Right lobe of liver (tissue), 6 donors: ENCODE measurements around the gene SUPT5H. TPM values are rescaled to one million over a fixed set of nuclear protein-coding genes. Genes with fewer than 3 reads are reported as not detected.
A peak's percentile ranks its signal among the peaks of the same experiment; 100 is the strongest.

Experiments
- ATAC-seq, 4 donors: fragments of 200-7000 bp; cut with Tn5 transposase; one replicate each; pipeline ENCODE4 v1.9.1; 2020; ENCODE audit warnings: mild to moderate bottlenecking in 4 of 4, moderate library complexity in 4 of 4
- DNase-seq, 3 donors: peaks; one replicate each; pipeline ENCODE4 v3.0.0-alpha.2; 2020
- H3K27ac ChIP-seq, 3 donors: fragments of 200-600 bp; one replicate each; pipeline ENCODE4 v1.8.0; 2022
- H3K27me3 ChIP-seq, 2 donors: fragments of 200-600 bp; one replicate each; pipeline ENCODE4 v1.8.0; 2022
- H3K36me3 ChIP-seq, 4 donors: fragments of 200-600 bp; sonication (generic) in 1 of 4; one replicate each; pipeline versions ENCODE4 v1.5.1 to v1.8.0; 2017 to 2022; ENCODE audit warnings: control low read depth in 1 of 4
- H3K4me1 ChIP-seq, 4 donors: fragments of 200-600 bp; sonication (generic) in 1 of 4; one replicate each; pipeline versions ENCODE4 v1.5.1 to v1.8.0; 2017 to 2022; ENCODE audit warnings: control low read depth in 1 of 4
- H3K4me3 ChIP-seq, 3 donors: fragments of 200-600 bp; one replicate each; pipeline ENCODE4 v1.8.0; 2022
- H3K9me3 ChIP-seq, 4 donors: fragments of 200-600 bp; sonication (generic) in 1 of 4; one replicate each; pipeline versions ENCODE4 v1.5.1 to v1.8.0; 2017 to 2022; ENCODE audit warnings: control low read depth in 1 of 4
- CTCF ChIP-seq, 4 donors: fragments of 200-600 bp in 3 of 4; fragments of 450-650 bp in 1 of 4; IDR thresholded peaks; one replicate each; pipeline versions ENCODE4 v1.5.1 to v1.8.0; 2016 to 2022; ENCODE audit warnings: antibody characterized with exemption in 4 of 4, mild to moderate bottlenecking in 2 of 4
- POLR2A ChIP-seq: fragments of 450-650 bp; IDR thresholded peaks from one replicate; pipeline ENCODE4 v1.6.1; 2017; ENCODE audit warnings: antibody characterized with exemption, mild to moderate bottlenecking
- WGBS: methylation state at CpG from one replicate; pipeline ENCODE4 v1.1.6; 2018; ENCODE audit warnings: low coverage, low lambda C conversion rate; ENCODE audit not compliant: insufficient coverage; ENCODE audit errors: missing lambda C conversion rate; 5-methylcytosine and 5-hydroxymethylcytosine counted together
- intact Hi-C, 2 donors: fragments of 100-400 bp; cut with DNase I; formaldehyde crosslinking; loops; one replicate each; pipeline versions ENCODE4 v1.11.2 to v1.14.1; 2022
- total RNA-seq, 6 experiments: library from RNA; depleted of rRNA in 2 of 6; stranded (reverse); fragments of >200 nt in 2 of 6; fragmentation: NEBNext Ultra II Directional in 3 of 6; extraction: Animal tissue kit (Norgen Biotek cat#: 25700) in 3 of 6; gene quantifications; one replicate each; pipeline versions ENCODE4 v1.1.0 to v1.2.4, GENCODE V29; 2016 to 2023
- donor health status: DM: no; HTN: yes; CAD: no.
- donor health status: DM: no; HTN: no; CAD: no.
- donor health status: DM: no; HTN: no; CAD: no.
- donor health status: DM: no; HTN: yes; CAD: no.
- donor health status: DM: no; HTN: yes; CAD: no.

Gene SUPT5H
- total RNA-seq, 6 experiments from 2014 or later: 42.3 to 60.8 (median 54.7) TPM

- DNase-seq: peak in 1 of 3 donors; percentile 48
- H3K4me1 ChIP-seq: no peaks in the 10 kb centered on the region
These were observed 21.9 kb upstream of the SUPT5H start for GRCh38 chr19:39423258-39424086.

GRCh38 chr19:39424934-39425333, 20.4 kb upstream of the SUPT5H start:
- intact Hi-C loops: no loop called here
- Histone ChIP-seq H3K4me1 (no peaks in the 10 kb centered on the region), H3K27ac (no peak overlapping the region), H3K27me3 (no peaks in the 10 kb centered on the region), H3K4me3 (no peak overlapping the region), H3K9me3 (no peaks in the 10 kb centered on the region), H3K36me3 (no peaks in the 10 kb centered on the region)
- TF ChIP-seq POLR2A (no peak), CTCF (IDR thresholded peaks at IDR 0.05) (no peak)
- peak in 1 of 3 donors; percentile 37 for DNase-seq
- no CpG with 5 or more reads among the region's 16 CpGs for WGBS
- no peak for ATAC-seq

More at GRCh38 chr19:39423258-39424086, 21.9 kb upstream of the SUPT5H start:
- Histone ChIP-seq H3K4me3 (no peak overlapping the region), H3K9me3 (no peaks in the 10 kb centered on the region), H3K27me3 (no peaks in the 10 kb centered on the region), H3K27ac (no peak overlapping the region), H3K36me3 (no peaks in the 10 kb centered on the region)
- no peak for ATAC-seq
- TF ChIP-seq POLR2A (no peak), CTCF (IDR thresholded peaks at IDR 0.05) (no peak)
- intact Hi-C loops: no loop called here
- 89% methylated on average over 22 of the region's 35 CpGs for WGBS

GRCh38 chr19:39425744-39426143, 19.6 kb upstream of the SUPT5H start:
- H3K27ac ChIP-seq: no peak overlapping the region
- no peaks in the 10 kb centered on the region for H3K27me3 ChIP-seq
- H3K9me3 ChIP-seq: no peaks in the 10 kb centered on the region
- H3K4me1 ChIP-seq: no peaks in the 10 kb centered on the region
- no peak for ATAC-seq
- intact Hi-C loops: no loop called here
- H3K4me3 ChIP-seq: no peak overlapping the region
- DNase-seq: no peak
- no peak for TF ChIP-seq CTCF (IDR thresholded peaks at IDR 0.05)
- no peak for TF ChIP-seq POLR2A
- WGBS: 90% methylated on average over 7 of the region's 7 CpGs
- H3K36me3 ChIP-seq: no peaks in the 10 kb centered on the region

- WGBS: 70% methylated on average over 5 of the region's 5 CpGs
- Histone ChIP-seq H3K36me3 (no peaks in the 10 kb centered on the region), H3K27ac (no peak overlapping the region), H3K4me1 (no peaks in the 10 kb centered on the region), H3K27me3 (no peaks in the 10 kb centered on the region), H3K4me3 (no peak overlapping the region), H3K9me3 (no peaks in the 10 kb centered on the region)
- DNase-seq (no peak), ATAC-seq (no peak)
- TF ChIP-seq POLR2A: no peak
- no peak for TF ChIP-seq CTCF (IDR thresholded peaks at IDR 0.05)
- intact Hi-C loops: no loop called here
These were observed 19.2 kb upstream of the SUPT5H start for GRCh38 chr19:39426170-39426569.
